ENCODE measurements around the gene KCNIP4. TPM values are rescaled to one million over a fixed set of nuclear protein-coding genes. Genes with fewer than 3 reads are reported as not detected.

KCNIP4 gene
- total RNA-seq, 1 donor from 2014 or later, result 6.2 TPM

DNA sequence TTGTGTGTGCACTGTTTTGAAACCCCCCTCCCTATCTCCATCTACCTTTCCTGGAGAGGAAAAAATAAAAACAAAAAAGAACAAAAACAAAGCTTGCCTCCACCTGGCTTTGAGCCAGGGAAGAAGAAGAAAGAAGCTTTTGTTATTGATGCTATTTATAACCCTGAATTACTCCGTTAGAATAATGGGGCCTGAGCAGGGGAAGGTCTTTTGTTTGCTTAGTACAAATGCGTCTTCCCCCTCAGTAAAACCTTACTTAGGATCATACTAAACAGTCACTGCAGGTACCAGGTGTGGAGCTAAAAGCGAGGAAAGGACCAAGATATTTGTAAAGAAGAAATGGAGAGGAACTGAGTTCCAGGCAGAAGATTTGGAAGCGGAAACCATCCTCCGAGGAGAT is 352.1 kb downstream of the KCNIP4 start:
- Mint-ChIP-seq H3K27me3 (peaks cover 3% of the 10 kb centered on the region), H3K4me1 (ENCODE audit: unreplicated experiment) (peaks cover 4% of the 10 kb centered on the region), H3K27ac (no peak overlapping the region), H3K9me3 (no peaks in the 10 kb centered on the region), H3K36me3 (no peaks in the 10 kb centered on the region), H3K4me3 (no peak overlapping the region)
- no peak for DNase-seq (ENCODE audit: extremely low spot score, unreplicated experiment)
- TF ChIP-seq CTCF (conservative IDR thresholded peaks at IDR 0.05), result no peak

DNA sequence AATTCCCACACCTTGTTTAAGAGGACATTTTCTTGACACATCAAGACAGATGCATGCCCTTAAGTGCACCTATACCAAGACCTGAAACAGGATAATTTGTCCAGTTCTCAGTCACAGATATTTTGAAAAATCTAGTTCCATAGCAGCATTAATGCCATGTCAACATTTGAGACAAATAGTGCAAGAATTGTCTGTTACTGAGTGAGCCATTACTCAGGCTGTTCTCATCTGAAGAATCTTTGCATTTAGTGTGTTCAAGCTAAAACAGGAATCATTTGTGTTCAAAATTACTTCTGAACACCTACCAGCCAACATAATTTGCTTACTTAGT is 354.9 kb downstream of the KCNIP4 start:
- Mint-ChIP-seq H3K4me1 (ENCODE audit: unreplicated experiment) (peaks cover 4% of the 10 kb centered on the region), H3K4me3 (no peak overlapping the region), H3K27ac (no peak overlapping the region), H3K36me3 (no peaks in the 10 kb centered on the region), H3K27me3 (peaks cover 4% of the 10 kb centered on the region), H3K9me3 (no peaks in the 10 kb centered on the region)
- no peak for DNase-seq (ENCODE audit: extremely low spot score, unreplicated experiment)
- no peak for TF ChIP-seq CTCF (conservative IDR thresholded peaks at IDR 0.05)

- no peak overlapping the region for H3K27ac Mint-ChIP-seq
- no peak for DNase-seq (ENCODE audit: extremely low spot score, unreplicated experiment)
- TF ChIP-seq CTCF (conservative IDR thresholded peaks at IDR 0.05), result no peak
- peaks cover 4% of the 10 kb centered on the region for H3K4me1 Mint-ChIP-seq (ENCODE audit: unreplicated experiment)
- H3K36me3 Mint-ChIP-seq, result no peaks in the 10 kb centered on the region
- peaks cover 4% of the 10 kb centered on the region for H3K27me3 Mint-ChIP-seq
- H3K4me3 Mint-ChIP-seq, result no peak overlapping the region
- H3K9me3 Mint-ChIP-seq, result no peaks in the 10 kb centered on the region
Measured at GRCh38 chr4:21592970-21593670, 355.5 kb downstream of the KCNIP4 start.

DNA sequence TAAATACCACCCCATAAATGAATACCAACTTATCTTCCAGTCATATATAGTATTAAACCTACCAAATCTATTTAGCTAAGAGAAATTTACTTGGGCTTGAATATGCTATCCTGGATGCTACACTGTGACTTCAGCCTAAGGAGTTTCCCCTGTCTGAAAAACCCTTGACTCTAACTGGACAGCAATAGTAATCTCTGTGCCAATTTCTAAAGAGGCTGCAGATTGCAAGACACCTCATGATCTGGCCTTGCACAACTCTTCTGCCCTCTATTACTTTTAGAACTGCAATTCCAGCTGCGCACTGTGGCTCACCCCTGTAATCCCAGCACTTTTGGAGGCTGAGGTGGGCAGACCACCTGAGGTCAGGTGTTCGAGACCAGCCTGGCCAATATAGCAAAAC is 371.5 kb downstream of the KCNIP4 start:
- Mint-ChIP-seq H3K4me3 (no peak overlapping the region), H3K27ac (no peak overlapping the region), H3K9me3 (no peaks in the 10 kb centered on the region), H3K4me1 (ENCODE audit: unreplicated experiment) (no peaks in the 10 kb centered on the region), H3K27me3 (no peaks in the 10 kb centered on the region), H3K36me3 (no peaks in the 10 kb centered on the region)
- no peak for TF ChIP-seq CTCF (conservative IDR thresholded peaks at IDR 0.05)
- no peak for DNase-seq (ENCODE audit: extremely low spot score, unreplicated experiment)

- no peaks in the 10 kb centered on the region for H3K4me1 Mint-ChIP-seq (ENCODE audit: unreplicated experiment)
- H3K4me3 Mint-ChIP-seq, result no peak overlapping the region
- DNase-seq (ENCODE audit: extremely low spot score, unreplicated experiment), result no peak
- no peak overlapping the region for H3K27ac Mint-ChIP-seq
- no peaks in the 10 kb centered on the region for H3K9me3 Mint-ChIP-seq
- no peaks in the 10 kb centered on the region for H3K36me3 Mint-ChIP-seq
- no peak for TF ChIP-seq CTCF (conservative IDR thresholded peaks at IDR 0.05)
- H3K27me3 Mint-ChIP-seq, result peaks cover 3% of the 10 kb centered on the region
Measured at GRCh38 chr4:21571100-21571499, 377.5 kb downstream of the KCNIP4 start.

GRCh38 chr4:21569638-21570037 is 378.9 kb downstream of the KCNIP4 start:
- Mint-ChIP-seq H3K36me3 (no peaks in the 10 kb centered on the region), H3K9me3 (no peaks in the 10 kb centered on the region), H3K4me3 (no peak overlapping the region), H3K27ac (no peak overlapping the region), H3K4me1 (ENCODE audit: unreplicated experiment) (no peaks in the 10 kb centered on the region), H3K27me3 (peaks cover 3% of the 10 kb centered on the region)
- TF ChIP-seq CTCF (conservative IDR thresholded peaks at IDR 0.05), result no peak
- no peak for DNase-seq (ENCODE audit: extremely low spot score, unreplicated experiment)
